Retinal pigment epithelial cell (primary cell): ENCODE results near the gene KLHL41.
"Not testable (repeated sequence)": the region's sequence is repeated elsewhere in the genome, so short reads cannot be mapped to it uniquely, and the experiment has no call there.

Experiments
- DNase-seq: peaks from one replicate; pipeline ENCODE4 v3.0.0-alpha.2; 2010; ENCODE audit warnings: low read depth
- H3K4me3 ChIP-seq: 2 replicates; pipeline ENCODE4 v1.5.1; 2011; ENCODE audit warnings: mild to moderate bottlenecking, low read length, control low read depth, moderate library complexity
- CTCF ChIP-seq: conservative IDR thresholded peaks from 2 replicates; pipeline ENCODE4 v1.5.1; 2011; ENCODE audit warnings: low read depth, low read length, control low read depth, inconsistent platforms

KLHL41 gene

GRCh38 chr2:169540146-169540545 is 30.6 kb downstream of the KLHL41 start:
- TF ChIP-seq CTCF = no peak
- H3K4me3 ChIP-seq = no peak overlapping the region

GRCh38 chr2:169542433-169542832 is 32.9 kb downstream of the KLHL41 start:
- DNase-seq = no peak
- TF ChIP-seq CTCF = no peak
- H3K4me3 ChIP-seq = no peak overlapping the region

More at GRCh38 chr2:169540146-169540545, 30.6 kb downstream of the KLHL41 start:
- no peak for DNase-seq

GRCh38 chr2:169546756-169547155 is 37.3 kb downstream of the KLHL41 start:
- no peak overlapping the region for H3K4me3 ChIP-seq
- no peak for TF ChIP-seq CTCF
- DNase-seq = no peak

GRCh38 chr2:169561364-169561763 is 51.9 kb downstream of the KLHL41 start:
- TF ChIP-seq CTCF = no peak
- no peak for DNase-seq
- no peak overlapping the region for H3K4me3 ChIP-seq

GRCh38 chr2:169562084-169562483 is 52.6 kb downstream of the KLHL41 start:
- not testable (repeated sequence) for H3K4me3 ChIP-seq, DNase-seq

GRCh38 chr2:169562519-169562918 is 53.0 kb downstream of the KLHL41 start:
- no peak for DNase-seq
- no peak overlapping the region for H3K4me3 ChIP-seq
- TF ChIP-seq CTCF = no peak

GRCh38 chr2:169565686-169566085 is 56.2 kb downstream of the KLHL41 start:
- TF ChIP-seq CTCF = no peak
- H3K4me3 ChIP-seq = no peak overlapping the region
- DNase-seq = no peak

GRCh38 chr2:169569948-169570347 is 60.4 kb downstream of the KLHL41 start:
- no peak overlapping the region for H3K4me3 ChIP-seq
- no peak for DNase-seq
- TF ChIP-seq CTCF = no peak

GRCh38 chr2:169570752-169571151 is 61.2 kb downstream of the KLHL41 start:
- not testable (repeated sequence) for H3K4me3 ChIP-seq, DNase-seq
